22Rv1 (cell line): ENCODE measurements around the gene ZSCAN9.

Experiments used
- ZFX ChIP-seq: fragments of 450-650 bp; IDR thresholded peaks from 2 replicates; pipeline ENCODE4 v1.6.1; 2017; ENCODE audit warnings: antibody characterized with exemption, borderline replicate concordance
- TF ChIP-seq, protein P1 (sequence below): fragments of 450-650 bp; IDR thresholded peaks from 2 replicates; pipeline ENCODE4 v1.5.1; 2017; ENCODE audit warnings: mild to moderate bottlenecking

GRCh38 chr6:28188111-28188979 lies 36.7 kb upstream of the ZSCAN9 start:
- TF ChIP-seq, protein P1, sequence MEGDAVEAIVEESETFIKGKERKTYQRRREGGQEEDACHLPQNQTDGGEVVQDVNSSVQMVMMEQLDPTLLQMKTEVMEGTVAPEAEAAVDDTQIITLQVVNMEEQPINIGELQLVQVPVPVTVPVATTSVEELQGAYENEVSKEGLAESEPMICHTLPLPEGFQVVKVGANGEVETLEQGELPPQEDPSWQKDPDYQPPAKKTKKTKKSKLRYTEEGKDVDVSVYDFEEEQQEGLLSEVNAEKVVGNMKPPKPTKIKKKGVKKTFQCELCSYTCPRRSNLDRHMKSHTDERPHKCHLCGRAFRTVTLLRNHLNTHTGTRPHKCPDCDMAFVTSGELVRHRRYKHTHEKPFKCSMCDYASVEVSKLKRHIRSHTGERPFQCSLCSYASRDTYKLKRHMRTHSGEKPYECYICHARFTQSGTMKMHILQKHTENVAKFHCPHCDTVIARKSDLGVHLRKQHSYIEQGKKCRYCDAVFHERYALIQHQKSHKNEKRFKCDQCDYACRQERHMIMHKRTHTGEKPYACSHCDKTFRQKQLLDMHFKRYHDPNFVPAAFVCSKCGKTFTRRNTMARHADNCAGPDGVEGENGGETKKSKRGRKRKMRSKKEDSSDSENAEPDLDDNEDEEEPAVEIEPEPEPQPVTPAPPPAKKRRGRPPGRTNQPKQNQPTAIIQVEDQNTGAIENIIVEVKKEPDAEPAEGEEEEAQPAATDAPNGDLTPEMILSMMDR, result no peak
- TF ChIP-seq ZFX, result no peak
